GM19035 (cell line): ENCODE results near the gene PER1.
"Not testable (repeated sequence)": the region's sequence is repeated elsewhere in the genome, so short reads cannot be mapped to it uniquely, and the experiment has no call there.

Experiments used
- ATAC-seq: cut with Tn5 transposase; IDR thresholded peaks from one replicate; pipeline ENCODE4 v1.9.1; 2021; ENCODE audit not compliant: unreplicated experiment

Gene PER1

GRCh38 chr17:8173056-8173870 lies 21.1 kb upstream of the PER1 start:
- ATAC-seq: peak; percentile 71

GRCh38 chr17:8170186-8170585 lies 18.0 kb upstream of the PER1 start:
- ATAC-seq: not testable (repeated sequence)

- no peak for ATAC-seq
Measured at GRCh38 chr17:8167526-8167925, 15.3 kb upstream of the PER1 start.

- ATAC-seq: no peak
Measured at GRCh38 chr17:8166731-8167130, 14.5 kb upstream of the PER1 start.

DNA sequence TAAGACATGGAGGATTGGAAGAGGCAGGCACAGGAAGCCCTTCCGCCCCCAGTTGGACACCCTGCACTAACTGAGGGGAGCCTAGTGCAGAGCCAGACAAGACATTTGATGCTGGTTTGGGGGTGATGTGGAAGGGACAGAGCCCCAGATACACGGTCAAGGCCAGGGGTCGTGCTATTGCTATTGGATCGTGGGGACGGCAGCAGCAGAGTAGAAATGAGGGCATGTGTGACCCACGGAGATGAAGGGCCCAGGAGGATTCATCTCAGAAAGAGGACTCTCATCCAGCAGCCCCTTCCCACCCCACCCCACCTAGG lies 12.6 kb upstream of the PER1 start:
- no peak for ATAC-seq

- no peak for ATAC-seq
Measured at GRCh38 chr17:8163978-8164814, 12.0 kb upstream of the PER1 start.

GRCh38 chr17:8162997-8163977 lies 11.1 kb upstream of the PER1 start:
- peak; percentile 22 for ATAC-seq

GRCh38 chr17:8162233-8162996 lies 10.2 kb upstream of the PER1 start, which contains the start of gene VAMP2:
TSS of gene VAMP2 (minus strand) at chr17:8162948. CDS start at chr17:8162879, 69 bp downstream.
- ATAC-seq: peak; percentile 53

DNA sequence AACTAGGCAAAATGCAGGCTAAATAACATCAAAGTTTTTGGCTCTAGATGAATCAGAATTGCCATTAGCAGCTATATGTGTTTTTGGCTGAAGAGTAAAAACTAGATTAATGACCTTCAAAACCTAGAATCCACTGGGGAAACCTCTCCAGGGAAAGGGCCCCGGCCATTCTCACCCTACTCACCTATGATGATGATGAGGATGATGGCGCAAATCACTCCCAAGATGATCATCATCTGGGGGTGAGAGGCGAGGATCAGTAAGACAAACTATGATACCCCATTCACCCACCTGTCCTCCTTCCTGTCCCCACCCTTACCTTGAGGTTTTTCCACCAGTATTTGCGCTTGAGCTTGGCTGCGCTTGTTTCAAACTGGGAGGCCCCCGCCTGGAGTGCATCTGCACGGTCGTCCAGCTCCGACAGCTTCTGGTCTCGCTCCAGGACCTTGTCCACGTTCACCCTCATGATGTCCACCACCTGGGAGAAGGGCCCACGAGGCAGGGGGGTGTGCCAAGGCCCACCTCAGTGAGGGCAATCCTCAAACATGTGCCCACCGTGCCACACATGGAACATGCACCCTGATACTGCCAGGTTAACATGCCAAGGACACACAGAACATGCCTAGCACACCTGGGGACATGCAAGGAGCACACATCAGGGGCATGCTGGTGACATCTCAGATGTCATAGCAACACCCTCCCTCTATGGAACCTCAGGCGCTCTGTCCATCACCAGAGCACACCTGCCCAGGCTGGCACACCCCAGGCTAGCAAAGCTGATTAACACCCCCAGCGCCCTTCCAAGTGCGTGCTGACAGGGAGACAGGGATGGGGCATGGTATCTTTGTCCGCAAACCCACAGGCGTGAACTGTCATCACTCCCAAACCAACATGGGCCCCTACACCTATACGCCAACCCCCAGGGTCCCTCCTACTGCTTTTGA lies 9.4 kb upstream of the PER1 start:
- no peak for ATAC-seq

DNA sequence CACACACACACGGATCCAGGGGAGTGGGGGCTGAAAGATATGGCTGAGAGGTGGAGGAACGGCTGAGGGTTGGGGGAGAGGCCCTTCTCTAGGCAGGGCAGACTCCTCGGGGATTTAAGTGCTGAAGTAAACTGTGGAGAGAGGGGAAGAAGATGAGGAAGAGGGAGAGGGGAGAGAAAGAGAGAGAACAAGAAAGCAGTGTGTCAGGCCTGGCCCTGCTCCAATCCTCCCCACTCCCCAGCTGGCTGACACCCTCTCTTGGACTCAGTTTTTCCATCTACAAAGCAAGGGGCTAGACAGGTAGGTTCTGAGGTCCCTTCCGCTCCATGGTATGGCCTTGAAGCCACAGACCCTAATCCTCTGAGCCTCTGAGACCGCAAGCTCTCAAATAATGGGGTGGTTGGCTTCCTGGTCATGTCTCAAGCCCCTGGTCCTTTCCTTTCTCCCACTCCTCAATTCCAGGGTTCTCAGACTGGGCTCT lies 8.6 kb upstream of the PER1 start:
- no peak for ATAC-seq

- no peak for ATAC-seq
Measured at GRCh38 chr17:8160224-8160577, 8.0 kb upstream of the PER1 start.

DNA sequence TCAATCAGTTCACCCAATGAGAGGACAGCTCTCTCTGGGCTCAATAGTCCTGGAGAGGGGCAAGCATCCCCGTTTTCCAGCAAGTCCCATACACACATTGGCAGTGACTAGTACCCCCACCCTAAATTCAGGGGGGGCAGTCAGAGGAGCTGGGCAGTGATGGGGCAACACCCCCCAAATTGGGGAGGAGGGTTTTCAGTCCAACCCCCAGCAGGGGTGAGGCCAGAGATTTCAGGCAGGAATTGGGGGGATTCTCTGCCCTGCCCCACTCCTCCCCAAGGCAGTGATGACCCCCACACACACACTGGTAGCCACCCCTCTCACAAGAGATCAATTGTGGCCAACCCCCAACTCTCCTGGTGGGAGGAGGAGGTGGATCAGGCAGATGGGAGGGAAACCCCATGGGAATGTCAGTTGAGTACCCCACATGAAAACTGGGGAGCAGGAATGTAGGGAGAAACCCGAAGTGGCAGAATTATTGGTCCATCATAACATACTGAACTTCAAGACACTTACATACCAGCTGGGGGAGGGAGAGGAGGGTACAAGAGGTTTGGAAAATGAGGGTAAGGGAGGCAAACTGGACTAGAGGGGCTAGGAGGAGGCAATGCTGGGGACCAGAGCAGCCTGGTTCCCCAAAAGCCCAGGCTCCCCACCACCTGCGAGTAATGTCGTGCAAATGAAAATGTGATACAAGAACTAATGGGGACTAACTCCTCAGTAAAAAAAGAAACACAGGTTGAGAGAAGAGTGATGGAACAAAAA lies 7.4 kb upstream of the PER1 start:
- ATAC-seq: no peak

- no peak for ATAC-seq
Measured at GRCh38 chr17:8159032-8159400, 6.8 kb upstream of the PER1 start.

GRCh38 chr17:8158267-8159031 lies 6.2 kb upstream of the PER1 start:
- no peak for ATAC-seq

GRCh38 chr17:8156246-8156992 lies 4.2 kb upstream of the PER1 start:
- ATAC-seq: peak; percentile 75

GRCh38 chr17:8155996-8156245 lies 3.7 kb upstream of the PER1 start:
- ATAC-seq: no peak

DNA sequence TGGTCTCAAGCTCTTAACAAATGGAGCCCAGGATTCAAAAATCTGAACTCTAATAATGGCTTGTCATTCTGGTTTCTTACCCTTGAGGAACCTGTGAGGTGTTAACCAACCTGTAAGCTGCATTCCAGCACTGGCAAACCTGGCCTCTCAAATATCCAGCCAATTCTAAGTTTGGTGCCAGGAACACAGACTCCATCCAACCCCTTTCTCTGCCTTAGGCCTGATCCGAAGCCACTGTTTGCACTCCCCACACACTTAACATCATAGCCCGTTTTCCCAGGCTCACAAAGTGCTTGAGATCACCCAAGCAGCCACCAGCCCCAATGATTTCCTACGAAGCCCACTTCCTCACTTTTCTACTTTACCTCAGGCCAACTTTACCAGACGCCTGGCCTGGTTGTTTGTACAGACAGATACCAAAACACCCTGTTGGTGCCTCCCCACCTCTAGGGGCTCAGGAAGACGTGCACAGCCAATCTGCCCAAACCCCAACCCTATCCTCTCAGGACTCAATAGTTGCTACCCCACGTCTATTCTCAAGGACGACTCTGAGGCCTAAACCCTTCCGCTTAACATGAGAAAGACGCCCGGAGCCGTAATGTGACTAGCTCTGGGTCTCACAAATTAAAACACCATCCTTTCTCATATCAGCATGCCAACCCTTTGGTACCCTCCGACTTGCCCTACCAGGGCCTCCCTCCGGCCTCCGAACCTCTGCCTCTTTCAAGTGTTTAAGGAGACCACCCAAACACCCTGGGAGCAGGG lies 3.2 kb upstream of the PER1 start:
- ATAC-seq: no peak
